Transverse colon (tissue), 4 donors: ENCODE data around the gene PODXL.

Experiments used
- CTCF ChIP-seq, 5 experiments: fragments of 200-600 bp in 3 of 5; fragments of 450-650 bp in 2 of 5; sonication (generic) in 3 of 5; IDR thresholded peaks; 1 replicate in 2 of 5; 2 replicates in 3 of 5; pipeline ENCODE4 v1.5.1; 2016 to 2017; ENCODE audit warnings: antibody characterized with exemption in 5 of 5, inconsistent platforms in 3 of 5, mild to moderate bottlenecking in 2 of 5, moderate library complexity in 1 of 5
- POLR2AphosphoS5 ChIP-seq, 3 donors: sonication (generic); formaldehyde crosslinking; IDR thresholded peaks; one replicate each; pipeline ENCODE4 v1.6.1; 2016; ENCODE audit warnings: antibody characterized with exemption in 3 of 3

GRCh38 chr7:131554880-131555516 lies 1.4 kb downstream of the PODXL start:
- TF ChIP-seq CTCF (IDR thresholded peaks at IDR 0.05) = no peak
- no peak for TF ChIP-seq POLR2AphosphoS5 (IDR thresholded peaks at IDR 0.05)
